PC-9 (cell line): ENCODE measurements around the gene NIT2.

Experiments used
- EZH2 ChIP-seq: fragments of 200-600 bp; sonication (generic); IDR thresholded peaks from 2 replicates; pipeline ENCODE4 v1.8.0; 2017; ENCODE audit warnings: antibody characterized with exemption, low read depth
- TF ChIP-seq, protein P1 (sequence below): fragments of 200-600 bp; sonication (generic); conservative IDR thresholded peaks from 2 replicates; pipeline ENCODE4 v1.6.1; 2017; ENCODE audit warnings: mixed run types, antibody characterized with exemption, mild to moderate bottlenecking, moderate library complexity

DNA sequence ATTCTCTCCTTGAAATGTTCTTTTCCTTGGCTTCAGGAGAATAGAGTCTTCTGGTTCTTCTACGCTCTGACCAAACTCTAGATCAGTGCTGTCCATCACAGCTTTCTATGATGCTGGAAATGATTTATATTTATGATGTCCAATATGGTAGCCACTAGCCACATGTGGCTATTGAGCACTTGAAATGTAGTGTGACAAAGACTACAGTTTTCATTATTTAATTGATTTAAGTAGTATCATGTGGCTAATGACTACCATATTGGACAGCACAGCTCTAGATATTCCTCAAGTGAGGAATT is 69.6 kb downstream of the NIT2 start:
- TF ChIP-seq, protein P1, sequence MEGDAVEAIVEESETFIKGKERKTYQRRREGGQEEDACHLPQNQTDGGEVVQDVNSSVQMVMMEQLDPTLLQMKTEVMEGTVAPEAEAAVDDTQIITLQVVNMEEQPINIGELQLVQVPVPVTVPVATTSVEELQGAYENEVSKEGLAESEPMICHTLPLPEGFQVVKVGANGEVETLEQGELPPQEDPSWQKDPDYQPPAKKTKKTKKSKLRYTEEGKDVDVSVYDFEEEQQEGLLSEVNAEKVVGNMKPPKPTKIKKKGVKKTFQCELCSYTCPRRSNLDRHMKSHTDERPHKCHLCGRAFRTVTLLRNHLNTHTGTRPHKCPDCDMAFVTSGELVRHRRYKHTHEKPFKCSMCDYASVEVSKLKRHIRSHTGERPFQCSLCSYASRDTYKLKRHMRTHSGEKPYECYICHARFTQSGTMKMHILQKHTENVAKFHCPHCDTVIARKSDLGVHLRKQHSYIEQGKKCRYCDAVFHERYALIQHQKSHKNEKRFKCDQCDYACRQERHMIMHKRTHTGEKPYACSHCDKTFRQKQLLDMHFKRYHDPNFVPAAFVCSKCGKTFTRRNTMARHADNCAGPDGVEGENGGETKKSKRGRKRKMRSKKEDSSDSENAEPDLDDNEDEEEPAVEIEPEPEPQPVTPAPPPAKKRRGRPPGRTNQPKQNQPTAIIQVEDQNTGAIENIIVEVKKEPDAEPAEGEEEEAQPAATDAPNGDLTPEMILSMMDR: no peak
- no peak for TF ChIP-seq EZH2
